ENCODE data around the gene CHMP6.

CHMP6 gene

DNA sequence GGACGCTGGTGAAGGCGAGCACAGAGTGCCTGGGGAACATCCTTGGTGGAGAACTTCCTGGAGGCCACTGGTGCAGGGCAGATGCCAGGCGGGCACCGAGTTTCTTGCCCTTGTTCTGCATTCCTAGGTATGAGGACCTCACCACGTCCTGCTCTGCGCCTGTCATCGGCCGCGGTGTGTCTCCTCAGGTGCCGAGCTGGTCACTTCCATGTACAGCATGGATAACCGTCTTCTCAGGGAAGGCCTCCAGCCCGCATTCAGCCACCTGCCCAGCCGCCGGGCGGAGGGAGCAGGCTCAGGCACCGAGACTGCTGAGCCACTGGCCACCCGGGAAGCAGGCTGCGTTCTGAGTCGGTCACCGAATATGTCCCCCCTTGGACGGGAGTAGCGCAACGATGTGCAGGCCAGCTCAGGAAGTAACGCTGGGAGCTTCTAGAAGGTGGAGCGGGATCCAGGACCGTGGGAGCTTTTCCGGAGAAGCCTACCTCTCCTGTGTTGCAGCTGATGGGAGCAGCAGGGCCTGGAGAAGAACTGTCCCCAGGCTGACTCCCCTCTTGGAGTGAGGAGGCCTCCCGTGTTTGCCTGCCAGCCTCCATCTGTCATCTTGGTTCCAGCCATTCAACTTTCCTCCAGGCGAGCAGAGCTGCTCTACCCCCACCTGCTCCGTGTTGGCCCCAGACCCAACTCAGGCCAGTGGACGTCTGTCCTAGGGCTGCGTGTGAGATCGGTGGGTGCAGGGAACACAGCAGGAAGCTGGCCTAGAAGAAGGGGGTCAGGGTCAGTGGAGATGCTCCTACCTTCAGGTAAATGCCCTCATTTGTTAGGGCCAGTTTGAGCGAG is 41.2 kb downstream of the CHMP6 start:
- no peak for DNase-seq

DNA sequence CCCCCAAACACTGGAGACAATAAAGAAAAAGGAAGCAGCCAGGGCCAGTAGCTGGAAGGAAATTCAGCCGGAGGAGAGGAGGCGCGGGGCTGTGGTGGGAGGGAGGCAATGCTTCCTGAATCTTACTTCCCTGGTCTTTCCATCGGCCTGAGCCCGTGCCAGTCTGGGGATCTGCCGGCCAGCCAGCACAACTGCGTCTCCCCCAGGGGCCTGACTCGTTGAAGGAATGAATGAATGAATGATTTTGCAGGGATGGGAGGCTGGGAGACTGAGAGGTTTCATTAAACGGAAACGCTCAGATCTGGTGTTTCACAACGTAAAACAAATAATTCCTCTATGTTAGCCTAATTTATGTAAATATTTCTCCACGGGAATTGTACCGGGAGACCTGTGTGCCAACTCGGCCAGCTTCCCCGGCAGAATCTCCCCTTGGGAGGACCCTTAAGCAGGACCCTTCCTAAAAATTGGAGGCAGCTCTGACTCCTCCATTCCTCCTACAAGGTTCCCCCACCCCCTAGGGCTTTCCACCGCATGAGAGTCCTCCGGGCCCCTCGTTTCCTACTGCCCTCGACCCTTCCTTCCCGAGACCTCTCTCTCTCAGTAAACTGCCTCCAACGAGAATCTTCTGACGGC is 42.0 kb downstream of the CHMP6 start:
- DNase-seq: no peak

DNA sequence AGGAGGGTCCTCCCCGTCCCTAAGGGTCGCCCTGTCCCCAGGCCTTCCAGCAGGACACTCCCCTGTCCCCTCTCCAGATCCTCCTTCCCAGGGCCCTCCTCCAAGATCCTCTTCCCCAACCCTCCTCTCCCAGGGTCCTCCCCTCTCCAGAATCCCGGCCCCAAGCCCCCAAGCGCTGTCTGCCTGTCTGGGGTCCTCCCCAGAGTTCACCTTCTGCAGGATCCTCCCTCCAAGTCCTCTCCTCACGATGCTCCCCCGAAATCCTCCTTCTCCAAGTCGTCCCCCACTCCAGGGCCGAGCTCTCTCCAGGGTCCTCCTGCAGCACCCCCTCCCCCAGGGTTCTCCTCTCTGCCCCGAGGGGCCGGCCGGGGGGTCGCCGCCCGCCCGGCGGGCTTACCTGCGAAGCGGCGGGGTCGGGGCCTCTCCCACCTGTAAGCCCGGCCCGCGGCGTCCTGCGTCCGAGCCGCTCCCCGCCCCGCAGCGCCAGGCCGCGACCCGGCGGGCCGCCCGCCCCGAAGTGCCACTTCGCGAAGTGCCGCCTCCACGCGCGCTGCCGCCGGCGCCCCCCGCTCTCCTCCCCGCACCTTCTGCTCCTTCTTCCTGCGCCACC is 42.6 kb downstream of the CHMP6 start:
- DNase-seq: no peak

DNA sequence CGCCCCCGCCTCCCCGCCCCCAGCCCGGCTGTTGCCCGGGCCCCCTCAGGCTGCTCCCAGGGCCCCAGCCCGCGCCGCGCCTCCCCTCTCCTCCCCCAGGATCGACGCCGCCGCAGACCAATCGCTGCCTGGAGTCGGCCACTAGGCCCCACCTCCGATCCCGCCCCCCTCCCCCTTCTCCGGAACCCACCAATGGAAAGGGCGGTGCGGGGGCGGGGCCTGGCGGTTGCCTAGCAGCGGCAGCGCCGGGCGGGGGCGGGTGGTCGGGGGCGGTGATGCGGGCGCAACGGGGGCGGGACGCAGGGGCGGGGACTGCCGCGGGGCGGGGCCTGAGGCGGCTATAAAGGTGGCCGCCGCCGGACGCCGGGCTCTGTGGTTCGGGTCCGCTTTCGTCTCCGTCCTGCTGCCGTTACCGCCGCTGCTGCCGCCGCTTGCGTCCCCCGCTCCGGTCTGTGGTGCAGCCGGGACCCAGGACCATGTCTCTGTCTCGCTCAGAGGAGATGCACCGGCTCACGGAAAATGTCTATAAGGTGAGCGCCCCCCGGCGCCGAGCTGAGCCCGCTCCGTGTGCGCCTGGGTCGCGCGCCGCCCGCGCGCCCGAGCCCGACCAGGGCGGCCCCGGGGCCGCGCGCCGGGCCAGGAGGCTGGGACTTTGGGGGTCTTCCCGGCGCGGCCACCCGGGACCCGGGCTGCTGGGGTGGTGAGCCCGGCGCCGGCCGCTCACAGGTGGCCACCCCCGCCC is 43.3 kb downstream of the CHMP6 start, which contains the start of gene BAIAP2:
Gene BAIAP2, plus strand, starts transcription at position 373 of the 742 bp plus-strand sequence. Its CDS starts 104 bp downstream, at position 477.
- DNase-seq: peak; percentile 97

DNA sequence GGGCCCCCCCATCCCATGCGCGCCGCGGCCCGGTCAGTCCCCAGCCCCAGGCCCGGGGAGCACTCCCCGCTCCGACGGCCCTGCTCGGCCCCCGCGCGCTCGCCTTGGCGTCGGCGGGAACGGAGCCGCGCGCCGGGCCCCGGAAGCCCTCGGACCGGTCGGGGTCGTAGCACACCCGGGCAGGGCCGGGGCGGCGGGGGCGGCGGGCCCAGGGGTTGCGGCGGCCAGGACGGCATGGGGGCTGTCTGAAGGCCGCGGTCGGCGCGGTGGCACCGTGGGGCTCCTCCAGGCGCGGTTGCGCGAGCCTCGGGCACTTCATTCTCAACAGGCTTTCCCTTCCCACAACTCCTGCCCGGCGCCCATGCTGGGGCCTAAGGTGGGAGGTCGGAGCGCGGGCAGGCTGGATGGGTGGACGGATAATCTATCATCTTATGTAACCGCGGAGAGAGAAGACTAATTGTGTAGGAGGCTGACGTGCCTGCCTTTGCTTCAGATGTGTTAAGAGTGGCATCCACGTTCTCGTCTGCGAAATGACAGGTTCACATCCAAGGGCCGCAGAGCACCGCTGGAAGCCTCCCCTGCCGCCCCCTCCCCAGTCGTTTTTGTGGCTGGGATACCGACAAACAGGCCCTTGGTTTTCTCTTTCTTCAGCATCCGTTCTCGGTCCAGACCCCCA is 44.0 kb downstream of the CHMP6 start:
- no peak for DNase-seq

DNA sequence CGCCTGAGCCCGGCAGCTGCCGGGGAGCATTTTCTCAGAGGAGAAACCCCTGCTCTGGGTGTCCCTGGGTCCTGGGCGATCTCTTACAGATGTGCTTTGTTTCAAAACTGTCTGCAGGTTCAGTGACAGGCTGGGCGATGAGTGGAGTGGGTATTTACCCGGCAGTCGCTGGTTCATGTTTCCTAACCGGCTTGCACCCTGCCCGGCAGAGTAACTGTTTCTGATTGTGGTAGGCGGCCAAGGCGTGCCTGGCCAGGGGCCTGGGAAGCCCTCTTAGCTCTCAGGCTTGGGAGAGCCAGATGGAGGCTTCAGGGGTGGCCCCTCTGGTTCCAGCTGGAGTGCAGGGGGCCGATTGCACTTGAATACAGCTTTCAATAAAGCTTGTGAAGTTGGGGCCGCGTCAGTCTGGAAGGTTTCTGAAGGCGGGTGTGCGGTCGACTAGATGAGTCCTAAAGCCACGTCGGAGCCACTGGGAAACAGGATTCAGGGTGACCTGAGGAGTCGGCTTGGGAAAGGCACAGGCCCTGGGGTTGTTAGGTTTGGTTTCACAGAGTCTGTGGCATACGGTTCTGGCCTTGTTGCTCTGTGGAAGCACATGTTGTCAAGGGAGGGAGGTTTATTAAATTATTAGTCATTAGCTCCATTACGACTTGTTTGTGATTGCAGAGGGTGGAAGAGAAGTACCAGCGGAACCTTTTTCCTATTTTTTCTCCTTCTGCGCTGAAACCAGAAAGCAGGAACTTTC is 44.7 kb downstream of the CHMP6 start:
- no peak for DNase-seq

DNA sequence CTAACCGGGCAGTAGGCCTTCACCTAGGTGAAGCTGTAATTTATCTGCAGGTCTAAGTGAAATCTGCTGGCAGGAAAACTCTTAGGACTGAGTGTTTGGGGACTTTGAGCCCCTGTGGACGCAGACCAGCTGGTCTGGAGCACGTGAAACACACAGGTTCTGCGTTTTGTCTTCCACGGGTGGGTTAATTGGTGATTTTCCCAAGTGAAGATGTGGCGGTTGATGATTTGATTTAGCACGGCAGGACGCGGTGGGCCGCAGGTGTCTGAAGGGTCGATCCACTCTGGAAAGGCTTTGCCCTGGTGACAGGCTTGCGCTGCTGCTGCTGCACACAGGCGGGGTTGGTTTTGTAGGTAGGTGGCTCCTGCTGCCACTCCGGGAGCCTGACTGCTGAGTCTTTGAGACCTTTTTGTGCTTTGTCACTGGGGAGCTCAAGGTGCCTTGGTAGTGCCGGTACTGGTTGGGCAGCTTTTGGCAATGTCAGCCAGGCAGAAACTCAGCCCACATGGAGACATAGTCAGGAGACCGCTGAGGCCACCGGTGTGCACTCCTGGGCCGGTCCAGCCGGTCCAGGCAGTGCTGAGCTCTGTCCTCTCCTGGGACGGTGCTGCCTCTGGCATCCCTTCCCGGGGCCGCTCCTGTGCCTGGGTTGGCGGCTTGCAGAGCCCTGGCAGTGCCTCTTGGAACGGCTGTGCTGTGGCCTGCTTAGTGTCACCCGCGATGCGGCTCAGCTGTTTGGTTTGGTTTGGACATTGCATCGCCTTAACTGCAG is 45.6 kb downstream of the CHMP6 start:
- no peak for DNase-seq

DNA sequence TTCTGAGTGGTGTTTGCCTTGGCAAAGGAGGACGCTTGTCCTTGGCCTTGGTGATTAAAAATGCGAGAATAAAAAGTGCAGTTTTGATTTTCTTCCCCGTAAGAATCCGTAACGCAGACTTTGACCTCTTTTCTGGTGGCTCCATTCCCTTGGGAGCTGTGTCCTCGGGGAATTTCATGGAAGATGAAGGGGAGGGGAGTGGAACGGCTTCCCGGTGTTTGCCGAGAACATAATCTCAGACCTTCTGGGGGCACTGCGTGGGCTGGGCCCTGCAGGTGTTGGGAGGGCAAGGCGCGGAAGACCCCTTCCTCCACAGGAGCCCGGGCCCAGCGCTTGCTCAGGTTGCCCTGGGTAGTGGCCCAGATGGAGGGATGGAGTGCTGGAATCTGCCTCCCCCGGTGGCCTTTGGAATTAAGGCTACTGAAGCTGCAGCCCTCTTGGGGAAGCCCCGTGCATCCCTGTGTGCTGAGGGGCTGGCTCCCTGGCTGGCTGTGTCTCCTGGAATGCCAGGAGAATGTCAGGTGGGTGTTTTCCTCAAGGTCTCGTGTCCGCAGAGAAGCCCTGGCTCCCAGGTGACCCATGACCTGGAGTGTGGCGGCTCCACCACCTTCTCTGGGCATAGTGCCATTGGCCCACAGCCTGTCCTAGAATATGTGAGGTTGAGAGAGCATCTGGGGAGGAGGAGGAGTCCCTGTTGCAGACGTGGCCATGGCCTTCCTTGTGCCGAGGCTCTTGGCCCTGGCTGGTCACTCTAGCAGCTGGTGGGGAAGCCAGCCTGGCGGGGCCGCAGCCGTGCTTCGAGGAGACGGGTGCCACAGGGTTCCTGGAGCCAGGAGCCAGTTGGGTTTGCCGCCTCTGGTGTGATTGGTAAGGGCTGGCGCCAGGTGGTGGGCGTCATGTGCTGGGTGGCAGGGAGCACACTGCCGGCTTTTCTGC is 46.4 kb downstream of the CHMP6 start:
- no peak for DNase-seq

DNA sequence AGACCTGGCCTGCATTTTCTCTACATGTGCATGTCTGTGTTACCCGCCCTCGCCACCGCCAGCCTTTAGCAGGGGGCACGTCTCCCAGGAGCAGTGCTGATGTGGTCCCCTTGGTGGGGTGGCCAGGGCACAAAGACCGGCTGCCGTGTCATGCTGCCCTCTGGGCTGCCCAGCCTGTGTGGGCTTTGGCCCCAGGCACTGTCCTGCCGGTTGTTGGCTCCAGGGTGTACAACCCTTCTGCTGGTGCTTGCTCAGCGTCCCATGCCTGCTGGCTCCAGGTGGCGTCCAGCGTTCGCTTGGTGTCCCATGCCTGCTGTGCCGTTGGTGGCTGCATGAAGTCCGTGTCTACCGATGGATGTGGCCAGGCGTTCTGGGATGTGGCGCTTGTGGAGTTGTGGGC is 47.5 kb downstream of the CHMP6 start:
- no peak for DNase-seq

DNA sequence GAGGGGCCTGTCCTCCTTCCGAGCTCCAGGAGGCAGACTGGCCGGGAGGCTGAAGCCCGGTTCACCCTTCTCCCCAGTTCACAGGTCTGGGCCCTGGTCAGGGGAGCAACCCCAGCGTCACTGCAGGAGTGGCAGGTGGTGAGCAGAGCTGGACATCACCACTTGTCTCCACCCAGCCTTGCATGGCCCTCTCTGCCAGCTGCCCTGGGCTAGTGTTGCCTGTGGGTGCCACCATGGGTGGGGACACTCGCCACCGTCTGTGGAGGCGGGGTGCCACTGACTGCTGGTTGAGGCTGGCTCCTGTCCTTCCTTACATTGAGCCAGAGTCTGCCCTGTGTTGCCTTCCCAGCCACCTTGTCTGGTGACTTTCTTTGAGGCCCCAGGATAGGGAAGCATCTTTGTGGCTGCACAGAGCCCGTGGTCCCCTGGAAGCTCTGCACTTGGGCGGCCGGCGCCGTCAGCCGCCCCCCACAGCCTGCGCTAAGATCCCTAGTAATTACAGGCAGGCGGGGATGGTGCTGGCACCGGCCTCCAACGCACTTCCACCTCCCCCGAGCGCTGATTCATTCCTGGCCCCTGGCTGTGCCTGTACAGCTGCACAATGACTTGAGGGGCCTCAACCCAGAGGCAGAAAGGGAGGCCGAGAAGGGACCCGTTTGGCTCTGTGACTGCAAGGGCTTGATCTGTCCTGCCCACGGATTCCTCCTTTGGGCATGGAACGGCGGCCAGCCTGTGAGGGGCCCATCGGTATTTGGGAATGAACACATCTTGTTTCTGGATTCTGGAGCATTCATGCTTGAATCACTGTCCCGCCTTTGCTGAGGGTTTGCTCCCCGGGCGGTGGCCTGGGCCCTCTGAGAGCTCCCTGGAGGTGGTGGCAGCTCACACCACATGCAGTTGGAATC is 48.5 kb downstream of the CHMP6 start:
- DNase-seq: no peak

DNA sequence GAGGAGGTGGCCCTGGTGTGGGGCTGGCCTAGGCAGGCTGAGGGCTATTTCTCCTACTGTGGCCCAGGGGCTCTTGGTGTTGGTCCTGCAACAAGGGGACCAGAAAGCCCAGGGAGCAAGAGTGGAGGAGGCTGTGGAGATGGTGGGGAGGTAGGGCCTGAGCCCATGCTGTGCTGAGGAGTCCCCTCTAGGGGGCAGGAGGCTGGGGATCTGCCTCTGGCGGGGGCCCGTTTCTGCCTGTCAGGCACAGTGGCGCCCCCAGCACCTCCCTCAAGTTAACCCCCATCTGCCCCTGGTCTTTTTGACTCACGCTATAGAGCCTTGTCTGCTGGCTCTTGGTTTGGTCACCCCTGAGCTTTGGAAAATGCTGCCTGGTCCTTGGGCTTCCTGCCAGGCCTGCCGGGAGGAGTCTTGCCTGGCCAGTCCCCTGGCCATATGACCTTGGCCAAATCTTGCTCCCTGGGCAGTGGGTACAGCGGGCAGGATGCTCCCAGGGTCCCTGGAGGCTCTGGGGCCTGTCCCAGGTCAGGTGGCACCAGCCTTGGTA is 49.2 kb downstream of the CHMP6 start:
- no peak for DNase-seq

DNA sequence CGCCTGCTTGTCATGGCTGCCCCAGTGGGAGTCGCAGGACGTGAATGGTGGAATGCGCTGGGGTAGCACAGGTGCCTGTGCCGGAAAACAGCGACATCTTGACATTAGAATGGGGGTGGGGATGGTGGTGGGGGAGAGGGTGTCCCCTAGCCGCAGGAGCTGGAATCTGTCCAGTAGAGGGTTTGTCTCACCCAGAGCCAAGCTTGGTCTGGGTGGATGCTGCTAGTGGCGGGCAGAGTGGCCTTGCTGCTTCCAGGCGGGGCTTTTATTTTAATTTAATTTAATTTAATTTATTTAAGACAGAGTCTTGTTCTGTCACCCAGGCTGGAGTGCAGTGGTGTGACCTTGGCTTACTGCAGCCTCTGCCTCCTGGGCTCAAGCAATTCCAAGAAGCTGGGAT is 51.0 kb downstream of the CHMP6 start:
- DNase-seq: no peak

DNA sequence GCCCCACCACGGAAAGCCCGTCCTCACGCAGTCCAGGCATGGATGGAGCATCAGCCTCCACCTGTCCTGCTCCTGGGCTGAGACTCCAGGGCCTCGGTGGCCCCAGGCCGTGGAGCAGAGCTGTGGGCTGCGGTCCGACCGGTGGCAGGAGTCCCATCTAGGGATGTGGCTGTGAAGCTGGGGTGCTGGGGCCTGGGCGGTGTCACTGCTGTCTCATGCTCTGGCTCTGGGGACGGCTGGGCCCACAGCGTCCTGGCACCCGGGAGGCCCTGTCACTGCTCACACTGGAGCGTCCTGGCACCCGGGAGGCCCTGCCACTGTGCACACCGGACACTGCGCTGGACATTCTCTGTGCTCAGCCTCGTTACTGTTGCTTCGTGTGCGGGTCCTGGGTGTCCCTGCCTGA is 51.7 kb downstream of the CHMP6 start:
- DNase-seq: no peak

DNA sequence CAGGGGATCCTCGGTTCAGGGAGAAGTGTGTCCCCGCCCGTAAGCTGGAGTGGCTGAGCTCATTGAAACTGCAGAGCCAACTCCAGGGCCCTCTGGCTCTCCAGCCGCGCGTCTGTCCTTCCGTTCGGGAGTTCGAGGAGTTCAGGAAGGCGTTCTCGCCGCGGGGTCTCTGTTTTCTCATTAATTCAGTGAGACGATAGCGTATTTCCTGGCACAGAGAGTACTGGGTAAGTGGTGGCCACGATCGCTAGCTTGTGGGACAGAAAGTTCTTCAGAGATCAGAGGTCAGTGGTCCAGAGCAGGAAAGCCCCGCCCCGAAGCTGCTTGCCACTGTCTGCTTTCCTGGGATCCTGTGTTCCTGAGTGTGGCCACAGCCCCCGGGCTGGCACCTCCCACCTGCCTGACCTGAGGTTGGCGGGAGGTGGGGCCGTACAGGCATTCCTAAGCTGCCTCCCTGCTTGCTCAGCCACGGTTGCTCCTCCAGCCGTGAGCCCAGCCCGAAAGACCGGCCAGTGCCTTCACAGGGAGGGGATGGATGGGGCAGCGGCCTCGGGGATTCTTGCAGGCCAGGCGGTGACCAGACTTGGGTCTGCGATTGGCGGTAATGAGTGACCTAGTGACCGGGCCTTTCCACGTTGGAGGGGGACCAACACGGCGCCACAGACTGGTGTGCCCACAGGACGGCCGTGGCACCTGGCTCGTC is 52.2 kb downstream of the CHMP6 start:
- no peak for DNase-seq

DNA sequence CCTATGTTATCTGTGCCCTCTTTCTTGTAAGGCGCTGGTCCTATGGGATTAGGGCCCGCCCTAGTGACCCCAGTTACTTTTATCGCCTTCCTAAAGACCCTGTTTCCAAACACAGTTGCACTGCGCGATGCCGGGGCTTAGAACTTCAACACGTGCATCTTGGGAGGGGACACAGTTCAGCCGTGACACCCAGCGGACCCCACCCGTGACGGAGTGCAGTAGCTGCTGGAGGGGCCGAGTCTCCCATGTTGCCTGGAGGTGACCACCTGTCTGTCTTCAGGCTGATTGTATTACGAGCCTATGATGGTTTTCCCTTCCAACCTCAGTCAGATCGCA is 52.8 kb downstream of the CHMP6 start:
- no peak for DNase-seq

DNA sequence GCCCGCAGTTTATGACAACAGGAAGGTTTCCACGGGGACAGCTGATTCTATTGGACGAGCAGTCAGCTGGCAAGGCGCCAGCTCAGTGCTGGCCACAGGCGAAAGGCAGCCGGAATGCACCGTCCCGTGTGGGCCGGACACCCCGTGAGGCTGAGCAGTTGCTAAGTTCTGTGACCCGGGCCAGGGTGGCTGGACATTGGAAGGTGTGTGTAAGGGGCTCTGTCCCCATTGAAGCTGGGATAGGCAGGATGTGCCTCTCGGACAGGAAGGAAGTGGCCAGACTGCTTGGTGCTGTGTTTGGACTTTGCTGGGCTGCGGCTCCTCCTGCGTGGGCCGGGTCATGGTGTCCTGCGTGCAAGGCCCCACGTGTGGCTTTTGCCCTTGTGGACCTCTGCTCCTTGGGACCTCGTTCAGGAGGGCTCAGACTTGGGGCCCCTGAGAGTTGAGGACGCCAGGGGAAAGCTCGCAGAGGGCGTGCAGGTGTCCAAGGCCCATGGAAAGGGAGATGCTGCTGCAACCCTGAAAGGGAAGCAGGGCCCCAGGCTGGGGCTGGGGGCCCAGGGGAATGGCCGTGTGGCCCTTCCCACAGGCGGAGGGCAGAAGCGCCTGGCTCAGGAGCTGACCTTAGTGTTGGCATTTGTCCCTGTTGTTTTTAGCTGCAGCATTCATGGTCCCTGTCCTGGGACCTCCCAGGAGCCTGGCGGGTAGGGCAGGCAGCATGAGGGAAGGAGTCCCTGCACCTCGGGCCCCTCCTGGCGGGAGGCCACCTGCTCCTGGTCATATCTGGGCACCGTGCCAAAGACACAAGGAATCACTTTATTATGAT is 53.3 kb downstream of the CHMP6 start:
- DNase-seq: no peak

DNA sequence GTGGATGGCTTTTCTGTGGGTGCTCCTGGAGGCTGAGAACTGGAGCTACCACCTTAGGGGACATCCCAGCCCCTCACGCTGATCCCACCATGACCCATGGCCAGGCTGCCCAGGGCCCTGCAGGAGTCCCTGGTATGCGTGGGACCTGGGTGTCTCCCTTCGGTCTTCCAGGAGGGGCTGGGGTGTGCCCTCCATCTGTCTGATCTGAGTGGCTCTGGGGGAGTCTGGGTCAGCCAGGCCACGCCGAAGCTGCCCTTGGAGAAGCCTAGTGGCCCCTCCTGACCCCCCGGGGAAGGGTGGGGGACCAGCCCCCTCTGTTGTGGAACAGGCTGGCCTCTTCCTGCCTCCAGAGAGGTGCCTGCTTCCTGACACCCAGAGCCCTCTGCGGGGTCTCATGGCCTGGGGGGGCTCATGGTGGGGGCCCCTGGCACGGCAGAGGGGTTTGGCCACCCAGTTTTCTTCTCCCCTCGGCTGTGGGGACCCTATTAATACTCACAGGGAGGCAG is 54.0 kb downstream of the CHMP6 start:
- no peak for DNase-seq
